ENCODE results near the gene GOLPH3.
"Not testable (repeated sequence)": the region's sequence is repeated elsewhere in the genome, so short reads cannot be mapped to it uniquely, and the experiment has no call there.

GOLPH3 gene

GRCh38 chr5:32135086-32135485, 39.0 kb downstream of the GOLPH3 start:
- DNase-seq (ENCODE audit: low read depth), result no peak

GRCh38 chr5:32132757-32133156, 41.4 kb downstream of the GOLPH3 start:
- no peak for DNase-seq (ENCODE audit: low read depth)

GRCh38 chr5:32131604-32132003, 42.5 kb downstream of the GOLPH3 start:
- DNase-seq (ENCODE audit: low read depth), result no peak

DNA sequence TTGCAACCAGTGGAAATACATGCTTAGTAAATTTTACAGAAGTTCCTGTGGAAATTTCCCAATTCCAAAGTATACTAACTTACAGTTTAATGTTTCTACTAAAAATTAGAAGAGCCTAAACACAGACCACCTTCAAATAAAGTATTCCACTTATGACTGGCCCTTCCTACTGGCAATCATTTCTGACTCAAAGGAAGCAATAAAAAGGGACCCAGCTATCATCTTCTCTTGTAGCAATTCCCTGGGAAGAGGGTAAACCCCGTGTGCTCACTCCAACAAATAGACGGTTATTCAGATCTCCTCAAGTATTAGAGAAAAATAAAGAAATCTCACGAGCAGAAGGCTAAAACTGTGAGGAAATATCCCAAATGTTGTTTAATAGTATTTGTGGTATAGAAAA, 43.3 kb downstream of the GOLPH3 start:
- no peak for DNase-seq (ENCODE audit: low read depth)

- DNase-seq (ENCODE audit: low read depth), result no peak
Observed at GRCh38 chr5:32129074-32129598, 45.0 kb downstream of the GOLPH3 start.

DNA sequence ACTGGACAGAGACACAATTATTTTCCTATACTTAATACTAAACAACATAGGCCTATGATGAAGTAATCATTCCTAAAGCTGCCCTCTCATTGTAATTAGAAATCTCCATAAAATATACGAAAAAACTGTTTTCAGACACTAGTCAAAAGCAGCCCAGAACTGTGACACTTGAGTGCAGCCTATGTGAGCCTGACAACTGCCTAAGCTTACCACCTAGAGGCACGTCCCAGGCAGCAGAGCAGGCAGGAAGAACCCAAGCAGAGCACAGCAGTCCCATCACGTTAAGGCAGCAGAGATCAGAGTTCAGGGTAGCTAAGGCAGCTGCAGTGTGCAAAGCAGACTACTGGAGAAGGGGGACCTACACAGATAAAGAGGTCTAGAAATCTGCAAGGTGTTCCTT, 46.4 kb downstream of the GOLPH3 start:
- DNase-seq (ENCODE audit: low read depth), result no peak

GRCh38 chr5:32126691-32127090, 47.4 kb downstream of the GOLPH3 start:
- DNase-seq (ENCODE audit: low read depth), result no peak

DNA sequence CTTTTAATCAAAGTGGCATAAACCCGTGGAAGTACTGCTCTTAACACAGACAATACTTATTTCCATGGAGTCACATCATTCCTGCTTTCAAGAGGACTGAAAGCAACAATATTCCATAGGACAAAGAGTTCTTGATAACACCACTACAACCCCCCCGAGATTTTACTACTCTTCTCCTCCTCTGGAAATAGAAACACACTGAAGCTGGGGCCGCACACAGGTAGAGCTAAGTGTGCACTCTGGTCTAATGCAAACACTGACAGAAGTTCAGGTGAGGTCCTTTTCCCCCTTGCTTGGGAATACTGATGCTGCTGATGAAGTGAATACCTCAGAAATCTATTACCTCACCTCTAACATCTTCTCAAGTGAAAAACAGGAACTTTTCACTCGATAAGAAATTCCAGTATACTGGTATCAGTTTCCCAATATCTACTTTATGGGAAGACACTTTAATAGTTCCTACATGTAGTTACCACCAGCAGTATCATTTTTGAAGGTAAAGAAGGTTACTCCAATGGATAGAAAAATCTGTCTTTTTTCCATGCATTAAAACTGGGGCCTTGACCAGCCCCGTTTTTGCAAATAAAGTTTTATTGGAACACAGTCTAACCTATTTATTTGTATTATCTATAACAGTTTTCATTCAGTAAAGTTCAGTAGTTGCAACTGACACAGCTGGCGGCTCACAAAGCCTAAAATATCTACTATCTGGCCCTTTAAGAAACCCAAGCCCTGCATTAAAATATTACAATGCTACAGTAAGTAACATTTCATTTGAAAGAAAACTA, 50.0 kb downstream of the GOLPH3 start:
- no peak for DNase-seq (ENCODE audit: low read depth)

GRCh38 chr5:32123058-32123805, 50.9 kb downstream of the GOLPH3 start:
- no peak for DNase-seq (ENCODE audit: low read depth)

- not testable (repeated sequence) for DNase-seq (ENCODE audit: low read depth)
Observed at GRCh38 chr5:32118922-32119321, 55.2 kb downstream of the GOLPH3 start.

DNA sequence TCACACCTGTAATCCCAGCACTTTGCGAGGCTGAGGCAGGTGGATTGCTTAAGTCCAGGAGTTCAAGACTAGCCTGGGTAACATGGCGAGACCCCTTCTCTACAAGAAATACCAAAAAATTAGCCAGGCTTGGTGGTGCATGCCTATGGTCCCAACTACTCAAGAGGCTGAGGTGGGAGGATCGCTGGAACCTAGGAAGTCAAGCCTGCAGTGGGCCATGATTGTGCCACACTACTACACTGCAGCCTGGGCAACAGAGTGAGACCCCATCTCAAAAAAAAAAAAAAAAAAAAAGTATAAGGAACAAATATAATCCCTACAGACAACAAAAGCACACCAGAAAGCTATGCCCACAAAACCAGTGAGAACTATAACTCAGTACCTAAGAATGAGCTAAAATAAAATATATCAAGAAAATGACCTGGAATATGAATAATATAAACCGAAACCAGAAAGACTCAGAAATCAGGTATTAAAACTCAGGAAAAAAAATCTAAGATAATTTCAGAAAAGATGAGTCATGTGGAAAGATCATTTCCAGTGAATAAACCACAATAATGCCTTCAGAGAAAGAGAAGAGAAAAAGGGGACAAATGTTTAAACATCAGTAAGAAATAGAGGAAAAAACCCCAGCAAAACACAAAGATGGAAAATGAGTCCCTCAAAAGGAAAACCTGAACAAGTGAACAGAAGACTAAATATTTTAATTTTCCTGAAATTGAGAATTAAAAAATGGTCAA, 57.4 kb downstream of the GOLPH3 start:
- no peak for DNase-seq (ENCODE audit: low read depth)

- no peak for DNase-seq (ENCODE audit: low read depth)
Observed at GRCh38 chr5:32115985-32116384, 58.1 kb downstream of the GOLPH3 start.

GRCh38 chr5:32110111-32110696, 63.9 kb downstream of the GOLPH3 start:
- no peak for DNase-seq (ENCODE audit: low read depth)

GRCh38 chr5:32109236-32109635, 64.9 kb downstream of the GOLPH3 start:
- no peak for DNase-seq (ENCODE audit: low read depth)

GRCh38 chr5:32108167-32108566, 66.0 kb downstream of the GOLPH3 start:
- DNase-seq (ENCODE audit: low read depth), result no peak

DNA sequence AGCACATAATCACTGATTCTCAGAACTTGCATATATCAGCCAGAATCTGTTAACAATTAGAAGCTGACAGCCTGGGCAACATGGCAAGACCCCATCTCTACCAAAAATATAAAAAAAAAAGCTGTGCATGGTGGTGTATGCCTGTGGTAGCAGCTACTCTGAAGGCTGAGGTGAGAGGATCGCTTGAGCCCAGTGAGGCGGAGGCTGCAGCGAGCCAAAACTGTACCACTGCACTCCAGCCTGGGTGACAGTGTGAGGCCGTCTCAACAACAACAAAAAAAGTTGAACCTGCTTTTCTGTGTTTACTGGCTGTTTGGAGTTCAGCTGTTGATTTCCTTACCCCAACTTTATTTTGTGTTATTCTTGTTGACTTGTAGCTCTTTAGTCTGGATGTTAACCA, 66.8 kb downstream of the GOLPH3 start:
- no peak for DNase-seq (ENCODE audit: low read depth)

DNA sequence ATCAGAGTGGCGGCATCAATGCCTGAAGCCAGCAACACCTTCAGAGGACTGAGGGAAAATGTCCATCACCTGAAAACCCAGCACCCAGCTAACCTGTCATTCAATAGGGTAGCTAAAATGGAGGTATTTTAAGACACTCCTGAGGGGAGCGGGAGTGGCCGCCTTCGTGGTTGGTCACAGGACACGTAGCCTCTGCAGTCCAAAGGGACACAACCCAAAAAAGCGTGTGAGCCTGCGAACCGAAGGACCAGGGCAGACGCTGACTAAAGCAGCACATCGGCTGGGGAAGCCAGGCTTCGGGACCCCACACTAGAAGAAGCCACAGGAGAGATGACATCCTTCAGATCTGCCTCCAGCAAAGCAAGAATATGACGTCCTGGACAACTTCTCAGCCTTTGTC, 70.6 kb downstream of the GOLPH3 start:
- DNase-seq (ENCODE audit: low read depth), result no peak

GRCh38 chr5:32102254-32102986, 71.7 kb downstream of the GOLPH3 start:
- DNase-seq (ENCODE audit: low read depth), result no peak

- no peak for DNase-seq (ENCODE audit: low read depth)
Observed at GRCh38 chr5:32100691-32101302, 73.3 kb downstream of the GOLPH3 start.

DNA sequence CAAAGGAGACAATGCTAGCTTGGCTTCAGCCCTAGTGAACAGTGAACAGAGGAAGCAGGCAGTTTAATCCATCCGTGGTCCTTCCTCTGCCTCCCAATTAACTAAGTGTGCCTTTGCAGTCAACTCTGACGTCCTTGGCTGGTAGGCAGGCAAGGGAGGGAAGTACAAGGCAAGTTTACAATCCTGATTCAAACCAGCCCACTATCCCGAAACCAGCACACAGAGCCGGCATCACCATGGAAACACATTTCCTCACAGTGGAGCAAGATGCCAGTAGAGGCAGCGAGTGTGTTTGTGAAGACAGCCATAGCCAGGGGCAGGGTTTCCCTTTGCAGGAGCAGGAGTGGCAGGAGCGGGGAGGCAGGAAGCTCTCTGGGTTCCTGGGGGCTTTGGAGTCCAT, 73.9 kb downstream of the GOLPH3 start:
- DNase-seq (ENCODE audit: low read depth), result no peak

DNA sequence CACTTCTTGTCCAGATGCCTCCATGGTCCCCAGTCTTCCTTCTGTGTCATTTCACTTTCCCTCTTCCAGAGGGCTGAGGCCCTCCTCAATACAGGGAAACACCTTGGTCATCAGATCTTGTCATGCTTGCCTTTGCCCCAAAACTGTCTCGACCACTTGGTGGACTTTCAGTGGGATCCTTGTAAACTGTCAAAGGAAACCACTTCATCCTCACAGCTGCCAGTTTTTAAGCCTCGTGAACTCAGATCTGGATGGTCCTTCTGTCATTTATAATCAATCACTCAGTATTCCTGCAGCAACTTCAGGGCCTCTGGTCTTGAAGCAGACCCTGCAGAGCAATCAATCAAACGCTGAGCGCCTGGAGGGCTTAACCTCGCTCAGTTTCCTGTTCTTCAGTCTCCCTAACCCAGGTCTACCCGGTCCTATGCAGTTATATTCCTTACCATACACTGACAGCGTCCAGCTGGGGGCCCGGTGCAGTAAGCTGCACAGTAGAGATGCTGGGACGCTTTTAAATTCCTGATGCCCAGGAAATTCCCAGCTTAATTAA, 74.6 kb downstream of the GOLPH3 start:
- no peak for DNase-seq (ENCODE audit: low read depth)
